Heart right ventricle (tissue), 16 donors: ENCODE data around the gene GSG1. TPM values are rescaled to one million over a fixed set of nuclear protein-coding genes. Genes with fewer than 3 reads are reported as not detected.

Source experiments
- ATAC-seq, 8 donors: fragments of 200-7000 bp; cut with Tn5 transposase; one replicate each; pipeline ENCODE4 v1.9.1; 2020; ENCODE audit warnings: mild to moderate bottlenecking in 8 of 8, moderate library complexity in 8 of 8, moderate number of reproducible peaks in 1 of 8
- DNase-seq, 2 donors: peaks; one replicate each; pipeline ENCODE4 v3.0.0-alpha.2; 2020
- H3K27ac ChIP-seq, 10 donors: fragments of 200-600 bp; sonication (generic) in 2 of 10; one replicate each; pipeline versions ENCODE4 v1.5.0 to v1.8.0; 2020 to 2022; ENCODE audit warnings: mild to moderate bottlenecking in 3 of 10
- H3K27me3 ChIP-seq, 7 donors: fragments of 200-600 bp; one replicate each; pipeline ENCODE4 v1.8.0; 2021 to 2022; ENCODE audit warnings: mild to moderate bottlenecking in 2 of 7
- H3K36me3 ChIP-seq, 9 donors: fragments of 200-600 bp; sonication (generic) in 1 of 9; one replicate each; pipeline versions ENCODE4 v1.5.0 to v1.8.0; 2020 to 2022; ENCODE audit warnings: mild to moderate bottlenecking in 2 of 9
- H3K4me1 ChIP-seq, 9 donors: fragments of 200-600 bp; sonication (generic) in 1 of 9; one replicate each; pipeline versions ENCODE4 v1.5.0 to v1.8.0; 2020 to 2022; ENCODE audit warnings: mild to moderate bottlenecking in 4 of 9
- H3K4me3 ChIP-seq, 10 donors: fragments of 200-600 bp; sonication (generic) in 2 of 10; one replicate each; pipeline versions ENCODE4 v1.5.0 to v1.8.0; 2020 to 2022; ENCODE audit warnings: mild to moderate bottlenecking in 7 of 10, moderate library complexity in 2 of 10
- H3K9me3 ChIP-seq, 11 donors: fragments of 200-600 bp in 10 of 11; sonication (generic) in 2 of 11; one replicate each; pipeline versions ENCODE4 v1.5.0 to v1.8.0; 2013 to 2022; ENCODE audit warnings: mild to moderate bottlenecking in 2 of 11, control low read depth in 1 of 11, moderate library complexity in 1 of 11
- CTCF ChIP-seq, 9 donors: fragments of 200-600 bp; sonication (generic) in 2 of 9; IDR thresholded peaks; one replicate each; pipeline versions ENCODE4 v1.5.0 to v1.8.0; 2021 to 2022; ENCODE audit warnings: antibody characterized with exemption in 9 of 9, mild to moderate bottlenecking in 5 of 9, moderate library complexity in 1 of 9
- WGBS, 2 donors: extraction: QIAGEN DNeasy Blood & Tissue Kit; methylation state at CpG; one replicate each; pipeline ENCODE4 v1.1.7; 2013; ENCODE audit warnings: inconsistent platforms in 1 of 2; 5-methylcytosine and 5-hydroxymethylcytosine counted together
- intact Hi-C, 10 donors: fragments of 100-400 bp; cut with DNase I; formaldehyde crosslinking; loops; one replicate each; pipeline versions ENCODE4 v1.11.1 to v1.14.2; 2022
- polyA plus RNA-seq, 2 donors: library from polyadenylated mRNA; stranded (reverse); fragments of 200-250 nt; gene quantifications; one replicate each; pipeline ENCODE4 v1.2.3, GENCODE V29; 2013
- total RNA-seq, 10 donors: library from RNA; stranded (reverse); fragmentation: NEBNext Ultra II Directional in 3 of 10; extraction: Animal tissue kit (Norgen Biotek cat#: 25700) in 3 of 10; gene quantifications; one replicate each; pipeline versions ENCODE4 v1.2.1 to v1.2.4, GENCODE V29; 2021 to 2023
- donor health status: Arrhythmogenic right ventricular cardiomyopathy.
- donor health status: ischemic (EF 13 %, LVEDD 7.1; RV severe dilation, severe dysfunction).
- donor health status: healthy with polysubstance abuse.
- donor health status: DM: no; HTN: yes; CAD: no.
- donor health status: DM: no; HTN: no; CAD: no.
- donor health status: ischemic (EF 25% LVEDD 6.9; RV normal size, moderate dysfunction).
- donor health status: ischemic (EF 25% LVEDD 5.7; RV mildly dilated, moderate dysfunction).
- donor health status: healthy.
- donor health status: DM: yes; HTN: yes; CAD: no.
- donor health status: Ischemic cardiomyopathy.
- donor health status: ischemic (EF 35%, LVEDD 5.7; RV mildly dilated, moderate dysfunction).
- donor health status: nonischemic (EF 11% LVEDD 7.7; RV severe dilation, severe dysfunction).
- donor health status: DM: yes; HTN: yes; CAD: no.
- donor health status: PGD.
- donor health status: ischemic (EF 29% LVEDD 5.4; RV normal size, mild dysfunction).
- donor health status: nonischemic (EF 23%, LVEDD 6.1; RV moderate dilation, normal function).

Gene GSG1
- total and polyA plus RNA-seq, 12 donors = not detected

DNA sequence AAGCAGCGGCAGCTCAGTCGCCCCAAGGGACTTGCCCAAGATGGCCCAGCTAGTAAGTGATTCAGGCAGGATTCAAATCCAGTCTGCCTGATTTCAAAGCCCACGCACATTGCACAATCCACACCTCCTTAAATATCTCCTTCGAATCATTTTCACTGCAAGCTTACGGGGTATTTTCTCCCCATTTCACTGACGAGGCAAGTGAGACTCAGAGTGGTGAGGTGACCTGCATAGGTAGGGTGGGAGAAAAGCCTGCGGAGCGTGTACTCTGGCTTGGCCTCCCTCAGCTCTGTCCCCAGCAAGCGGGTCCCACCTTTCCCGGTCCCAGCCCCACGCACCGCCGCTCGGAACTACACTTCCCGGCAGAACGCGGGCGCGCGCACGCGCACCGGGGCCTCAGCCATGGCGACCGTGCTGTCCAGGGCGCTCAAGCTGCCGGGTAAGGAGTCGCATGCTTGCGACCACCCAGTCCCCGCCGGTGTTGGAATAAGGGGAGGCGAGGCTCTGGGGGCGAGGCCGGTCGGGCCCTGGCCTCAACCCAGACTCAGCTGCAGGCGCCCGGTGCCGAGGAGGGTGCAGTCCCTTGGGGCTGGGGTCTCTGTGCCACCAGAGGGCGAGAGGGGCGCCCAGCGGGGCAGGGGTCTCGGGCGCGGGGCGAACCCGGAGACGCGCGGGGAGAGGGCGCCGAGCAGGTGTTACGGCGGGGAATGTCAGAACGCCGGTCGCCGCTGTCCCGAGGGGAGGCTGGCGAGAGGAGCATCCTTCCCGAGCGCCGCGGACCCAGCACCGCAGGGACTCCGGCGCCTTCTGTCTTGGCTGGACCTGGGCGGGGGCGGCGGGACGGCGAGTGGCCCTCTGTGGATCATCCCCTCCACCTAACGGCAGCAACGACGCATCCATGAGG lies 59.2 kb downstream of the GSG1 start, which contains the start of gene FAM234B:
TSS of gene FAM234B (plus strand) at position 380 of the 904 bp plus-strand sequence. CDS start at position 403, 23 bp downstream.
- Histone ChIP-seq H3K27me3 (peaks cover 0 to 7% (median 0%) of the 10 kb centered on the region in 7 donors), H3K36me3 (no peaks in the 10 kb centered on the region), H3K4me3 (peak within 1 kb of the TSS; percentile 89 to 100 (median 94)), H3K9me3 (no peaks in the 10 kb centered on the region), H3K27ac (peak within 1 kb of the TSS in 9 of 10 donors; percentile 50 to 85 (median 68)), H3K4me1 (peaks cover 0 to 17% (median 11%) of the 10 kb centered on the region in 9 donors)
- DNase-seq (peak; percentile 78 to 88), ATAC-seq (peak; percentile 95 to 99 (median 98))
- peak in 6 of 9 donors; percentile 11 to 44 (median 29) for TF ChIP-seq CTCF (IDR thresholded peaks at IDR 0.05)
- intact Hi-C loops = loop anchor here in 2 of 10 donors (5.0 to 10.0 kb wide), 2 partner anchors 42 to 51 kb away; partner anchors contain the start of gene HEBP1 (in 1 of the 2)
- 2 to 3% methylated on average over 74 of the region's 74 CpGs for WGBS, 2 donors

- intact Hi-C loops = loop anchor here in 2 of 10 donors (5.0 to 10.0 kb wide), 2 partner anchors 40 to 52 kb away; partner anchors contain the start of gene HEBP1 (in 1 of the 2)
- no peak for ATAC-seq
These were observed 60.7 kb downstream of the GSG1 start for GRCh38 chr12:13042666-13043230.

DNA sequence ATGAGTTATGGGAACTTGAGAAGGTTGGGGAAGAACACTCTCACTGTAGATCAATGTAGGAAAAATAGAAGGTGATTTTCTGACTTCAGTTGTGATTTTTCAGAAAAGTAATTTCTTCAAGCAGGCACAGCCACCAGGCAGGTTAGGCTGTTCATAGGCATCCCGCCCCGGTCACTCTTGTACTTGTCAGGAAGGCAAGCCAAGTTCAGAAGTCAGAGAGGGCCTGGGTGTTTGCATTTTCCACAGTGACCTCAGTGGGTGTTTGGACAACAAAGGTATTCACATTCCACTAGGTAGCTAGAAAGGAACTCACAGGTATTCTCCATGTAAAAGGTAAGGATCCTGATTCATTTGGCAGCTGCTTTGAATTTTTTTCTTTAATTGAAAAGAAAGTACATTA lies 62.2 kb downstream of the GSG1 start:
- 96 to 98% methylated on average over 2 of the region's 2 CpGs for WGBS, 2 donors
- intact Hi-C loops = loop anchor here in 2 of 10 donors (5.0 to 10.0 kb wide), 2 partner anchors 39 to 54 kb away; partner anchors contain the start of gene HEBP1 (in 1 of the 2)
- no peaks in the 10 kb centered on the region for H3K9me3 ChIP-seq

More at GRCh38 chr12:13042666-13043230, 60.7 kb downstream of the GSG1 start:
- no peak overlapping the region for H3K27ac ChIP-seq
- peaks cover 0 to 17% (median 11%) of the 10 kb centered on the region in 9 donors for H3K4me1 ChIP-seq
- no peak for DNase-seq
- no peaks in the 10 kb centered on the region for H3K36me3 ChIP-seq
- H3K4me3 ChIP-seq = no peak overlapping the region
- no peak for TF ChIP-seq CTCF (IDR thresholded peaks at IDR 0.05)
- no peaks in the 10 kb centered on the region for H3K9me3 ChIP-seq
- WGBS, 2 donors = 82% methylated on average over 4 of the region's 4 CpGs
- peaks cover 0 to 7% (median 0%) of the 10 kb centered on the region in 7 donors for H3K27me3 ChIP-seq

More for the DNA sequence above, 62.2 kb downstream of the GSG1 start:
- H3K27ac ChIP-seq = no peak overlapping the region
- ATAC-seq (no peak), DNase-seq (no peak)
- no peak for TF ChIP-seq CTCF (IDR thresholded peaks at IDR 0.05)
- H3K4me1 ChIP-seq = peaks cover 0 to 17% (median 11%) of the 10 kb centered on the region in 9 donors
- no peaks in the 10 kb centered on the region for H3K36me3 ChIP-seq
- H3K4me3 ChIP-seq = no peak overlapping the region
- H3K27me3 ChIP-seq = peaks cover 0 to 7% (median 0%) of the 10 kb centered on the region in 7 donors
